HEK293 (cell line): ENCODE data around the gene BAZ1A.

Experiments used
- CTCF ChIA-PET: fragments of 350-600 bp; formaldehyde crosslinking; extraction: SDS; loops from one replicate; lab custom pipeline; 2021; ENCODE audit warnings: antibody characterized with exemption; lab: Yijun Ruan, JAX
- POLR2A ChIA-PET: fragments of 300-600 bp; formaldehyde crosslinking; extraction: SDS; loops from one replicate; lab custom pipeline; 2020; ENCODE audit warnings: antibody characterized with exemption, inconsistent platforms; lab: Yijun Ruan, JAX
- H3K27ac ChIP-seq: fragments of 200-500 bp; sonication (Bioruptor generic); 2 replicates; pipeline ENCODE4 v1.5.1; 2014; ENCODE audit warnings: low read depth, low read length, control low read depth, inconsistent platforms; ENCODE audit errors: extremely low read depth
- H3K36me3 ChIP-seq, 2 experiments: fragments of 200-500 bp in 1 of 2; sonication (Bioruptor generic) in 1 of 2; 1 replicate in 1 of 2; 2 replicates in 1 of 2; pipeline ENCODE4 v1.5.1; 2014 to 2017; ENCODE audit warnings: inconsistent platforms in 2 of 2, low read length in 2 of 2; ENCODE audit not compliant: control insufficient read depth in 2 of 2, insufficient read depth in 1 of 2
- H3K4me1 ChIP-seq: fragments of 200-500 bp; sonication (Bioruptor generic); 2 replicates; pipeline ENCODE4 v1.5.1; 2014; ENCODE audit warnings: mild to moderate bottlenecking, low read length, inconsistent platforms; ENCODE audit not compliant: control insufficient read depth, insufficient read depth
- H3K4me3 ChIP-seq: 2 replicates; pipeline ENCODE4 v1.5.1; 2011; ENCODE audit warnings: low read depth, mild to moderate bottlenecking, control low read depth, low read length, moderate library complexity
- H3K9me3 ChIP-seq: fragments of 200-500 bp; sonication (Bioruptor generic); 2 replicates; pipeline ENCODE4 v1.5.1; 2014; ENCODE audit warnings: low read depth, low read length, inconsistent platforms; ENCODE audit not compliant: control insufficient read depth, insufficient read depth
- GLIS2 ChIP-seq: fragments of 450-650 bp; formaldehyde crosslinking; IDR thresholded peaks from 2 replicates; pipeline ENCODE4 v1.5.1; 2016; ENCODE audit warnings: missing biosample characterization, missing genetic modification characterization
- HOXC10 ChIP-seq: sonication (generic); formaldehyde crosslinking; IDR thresholded peaks from 2 replicates; pipeline ENCODE4 v1.8.1; 2023; ENCODE audit warnings: mild to moderate bottlenecking, missing genetic modification reagents
- IKZF3 ChIP-seq: fragments of 450-650 bp; IDR thresholded peaks from 2 replicates; pipeline ENCODE4 v1.5.0; 2018; ENCODE audit warnings: missing biosample characterization, mild to moderate bottlenecking, missing genetic modification characterization, moderate library complexity
- PRDM6 ChIP-seq: fragments of 450-650 bp; formaldehyde crosslinking; IDR thresholded peaks from 2 replicates; pipeline ENCODE4 v1.5.1; 2017; ENCODE audit warnings: missing biosample characterization, missing genetic modification characterization
- TRIM28 ChIP-seq: IDR thresholded peaks from 2 replicates; pipeline ENCODE4 v1.6.1; 2011; ENCODE audit warnings: low read length, control low read depth, borderline replicate concordance
- WT1 ChIP-seq: fragments of 450-650 bp; formaldehyde crosslinking; IDR thresholded peaks from 2 replicates; pipeline ENCODE4 v1.5.1; 2016; ENCODE audit warnings: missing biosample characterization, missing genetic modification characterization
- YY2 ChIP-seq: fragments of 450-650 bp; formaldehyde crosslinking; IDR thresholded peaks from 2 replicates; pipeline ENCODE4 v1.5.1; 2016; ENCODE audit warnings: missing biosample characterization, missing genetic modification characterization
- ZBTB1 ChIP-seq: fragments of 450-650 bp; formaldehyde crosslinking; IDR thresholded peaks from 2 replicates; pipeline ENCODE4 v1.5.1; 2016; ENCODE audit warnings: missing biosample characterization, missing genetic modification characterization
- ZBTB48 ChIP-seq: fragments of 450-650 bp; formaldehyde crosslinking; IDR thresholded peaks from 2 replicates; pipeline ENCODE4 v1.5.1; 2016; ENCODE audit warnings: missing biosample characterization, missing genetic modification characterization
- ZFHX2 ChIP-seq: fragments of 450-650 bp; formaldehyde crosslinking; conservative IDR thresholded peaks from 2 replicates; pipeline ENCODE4 v1.5.1; 2016; ENCODE audit warnings: missing biosample characterization, missing genetic modification characterization
- ZIC2 ChIP-seq: fragments of 450-650 bp; formaldehyde crosslinking; IDR thresholded peaks from 2 replicates; pipeline ENCODE4 v1.5.1; 2016; ENCODE audit warnings: missing biosample characterization, missing genetic modification characterization
- ZNF114 ChIP-seq: fragments of 450-650 bp; formaldehyde crosslinking; IDR thresholded peaks from 2 replicates; pipeline ENCODE4 v1.5.0; 2017; ENCODE audit warnings: missing biosample characterization, missing genetic modification characterization
- ZNF133 ChIP-seq: fragments of 450-650 bp; formaldehyde crosslinking; IDR thresholded peaks from 2 replicates; pipeline ENCODE4 v1.5.1; 2016; ENCODE audit warnings: missing biosample characterization, missing genetic modification characterization
- ZNF146 ChIP-seq: fragments of 450-650 bp; formaldehyde crosslinking; IDR thresholded peaks from 2 replicates; pipeline ENCODE4 v1.5.1; 2016; ENCODE audit warnings: missing biosample characterization, missing genetic modification characterization
- ZNF174 ChIP-seq: fragments of 450-650 bp; formaldehyde crosslinking; IDR thresholded peaks from 2 replicates; pipeline ENCODE4 v1.5.0; 2017; ENCODE audit warnings: missing biosample characterization, mild to moderate bottlenecking, missing genetic modification characterization
- ZNF19 ChIP-seq: fragments of 450-650 bp; formaldehyde crosslinking; IDR thresholded peaks from 2 replicates; pipeline ENCODE4; 2016; ENCODE audit warnings: missing biosample characterization, missing genetic modification characterization, low read depth
- ZNF24 ChIP-seq: fragments of 450-650 bp; formaldehyde crosslinking; IDR thresholded peaks from 2 replicates; pipeline ENCODE4 v1.5.1; 2016; ENCODE audit warnings: missing biosample characterization, missing genetic modification characterization
- ZNF26 ChIP-seq: fragments of 450-650 bp; formaldehyde crosslinking; IDR thresholded peaks from 2 replicates; pipeline ENCODE4 v1.5.1; 2016; ENCODE audit warnings: missing biosample characterization, missing genetic modification characterization
- ZNF266 ChIP-seq: fragments of 450-650 bp; formaldehyde crosslinking; IDR thresholded peaks from 2 replicates; pipeline ENCODE4 v1.5.1; 2016; ENCODE audit warnings: missing biosample characterization, missing genetic modification characterization, low read depth
- ZNF274 ChIP-seq, 2 experiments: fragments of 200-500 bp in 1 of 2; fragments of 450-650 bp in 1 of 2; sonication (Bioruptor generic) in 1 of 2; formaldehyde crosslinking in 1 of 2; IDR thresholded peaks; 2 replicates each; pipeline versions ENCODE4 v1.5.1 to v1.6.1; 2014 to 2016; ENCODE audit warnings: borderline replicate concordance in 1 of 2, inconsistent platforms in 1 of 2, low read length in 1 of 2, missing biosample characterization in 1 of 2, missing genetic modification characterization in 1 of 2
- ZNF302 ChIP-seq: fragments of 450-650 bp; formaldehyde crosslinking; IDR thresholded peaks from 2 replicates; pipeline ENCODE4 v1.5.1; 2016; ENCODE audit warnings: missing biosample characterization, missing genetic modification characterization, low read depth
- ZNF423 ChIP-seq: fragments of 450-650 bp; formaldehyde crosslinking; IDR thresholded peaks from 2 replicates; pipeline ENCODE4 v1.5.1; 2016; ENCODE audit warnings: missing biosample characterization, missing genetic modification characterization
- ZNF501 ChIP-seq: fragments of 450-650 bp; formaldehyde crosslinking; IDR thresholded peaks from 2 replicates; pipeline ENCODE4 v1.5.1; 2016; ENCODE audit warnings: missing biosample characterization, missing genetic modification characterization
- ZNF558 ChIP-seq: fragments of 450-650 bp; formaldehyde crosslinking; IDR thresholded peaks from 2 replicates; pipeline ENCODE4 v1.5.1; 2016; ENCODE audit warnings: missing biosample characterization, missing genetic modification characterization
- ZNF624 ChIP-seq: fragments of 450-650 bp; formaldehyde crosslinking; IDR thresholded peaks from 2 replicates; pipeline ENCODE4 v1.5.1; 2017; ENCODE audit warnings: missing biosample characterization, missing genetic modification characterization
- ZNF654 ChIP-seq: fragments of 450-650 bp; formaldehyde crosslinking; IDR thresholded peaks from 2 replicates; pipeline ENCODE4 v1.5.1; 2016; ENCODE audit warnings: low read depth, missing biosample characterization, missing genetic modification characterization
- ZNF660 ChIP-seq: fragments of 450-650 bp; IDR thresholded peaks from 2 replicates; pipeline ENCODE4 v1.5.1; 2018; ENCODE audit warnings: missing biosample characterization, mild to moderate bottlenecking, missing genetic modification characterization
- ZNF692 ChIP-seq: fragments of 450-650 bp; formaldehyde crosslinking; IDR thresholded peaks from 2 replicates; pipeline ENCODE4 v1.5.1; 2016; ENCODE audit warnings: missing biosample characterization, missing genetic modification characterization
- ZSCAN4 ChIP-seq: fragments of 450-650 bp; formaldehyde crosslinking; IDR thresholded peaks from 2 replicates; pipeline ENCODE4 v1.5.1; 2017; ENCODE audit warnings: missing biosample characterization, missing genetic modification characterization
- ZXDB ChIP-seq: fragments of 450-650 bp; formaldehyde crosslinking; IDR thresholded peaks from 2 replicates; pipeline ENCODE4 v1.5.1; 2016; ENCODE audit warnings: missing biosample characterization, missing genetic modification characterization

Gene BAZ1A

GRCh38 chr14:34723867-34724266 is 151.3 kb downstream of the BAZ1A start:
- Histone ChIP-seq H3K27ac (no peak overlapping the region), H3K4me3 (no peak overlapping the region), H3K4me1 (no peaks in the 10 kb centered on the region), H3K36me3 (no peaks in the 10 kb centered on the region), H3K9me3 (no peaks in the 10 kb centered on the region)
- ChIA-PET CTCF (interaction anchor here (1.2 to 2.3 kb wide), 2 partner anchors 12 to 45 kb away, joined by 3 to 24 read pairs; no protein-coding TSS in a partner anchor), POLR2A (no interaction called here)
- TF ChIP-seq PRDM6 (peak; percentile 54; the same call in 1 of the 2 replicates), WT1 (tag by site-specific recombination) (peak; percentile 89), ZBTB1 (no peak)

GRCh38 chr14:34722723-34723545 is 152.2 kb downstream of the BAZ1A start:
- Histone ChIP-seq H3K36me3 (no peaks in the 10 kb centered on the region), H3K27ac (no peak overlapping the region), H3K4me3 (no peak overlapping the region), H3K9me3 (no peaks in the 10 kb centered on the region), H3K4me1 (no peaks in the 10 kb centered on the region)
- ChIA-PET CTCF (interaction anchor here (0.6 to 2.3 kb wide), 24 partner anchors 9 to 114 kb away, joined by 3 to 40 read pairs (median 4); partner anchors contain the start of gene CFL2), POLR2A (interaction anchor here (0.7 to 1.0 kb wide), 5 partner anchors 9 to 260 kb away, joined by 3 to 10 read pairs (median 3); partner anchors contain the start of genes CFL2 and SRP54)
- TF ChIP-seq ZNF501 (tag by site-specific recombination): no peak
- peak; percentile 45 for TF ChIP-seq ZNF654 (tag by site-specific recombination)
- TF ChIP-seq ZNF558 (tag by site-specific recombination): no peak
- 0 out of 2 replicates have a peak, but pooled peaks have one; percentile 47 for TF ChIP-seq TRIM28
- TF ChIP-seq ZSCAN4: no peak
- TF ChIP-seq ZIC2 (tag by site-specific recombination): peak; percentile 78
- TF ChIP-seq ZFHX2 (tag by site-specific recombination): no peak
- no peak for TF ChIP-seq ZNF660 (tag by site-specific recombination)
- TF ChIP-seq HOXC10 (CRISPR knock-in tag): no peak
- no peak for TF ChIP-seq ZXDB (tag by site-specific recombination)
- TF ChIP-seq ZNF302 (tag by site-specific recombination): no peak
- TF ChIP-seq GLIS2 (tag by site-specific recombination): no peak
- 0 out of 2 replicates have a peak, but pooled peaks have one; percentile 40 for TF ChIP-seq ZNF692 (tag by site-specific recombination)
- peak; percentile 64; the same call in 1 of the 2 replicates for TF ChIP-seq IKZF3
- TF ChIP-seq YY2 (tag by site-specific recombination): no peak
- peak; percentile 94 for TF ChIP-seq ZNF423 (tag by site-specific recombination)
- no peak for TF ChIP-seq ZNF26 (tag by site-specific recombination)
- TF ChIP-seq ZNF624 (tag by site-specific recombination): no peak
- TF ChIP-seq ZNF274 (IDR thresholded peaks at IDR 0.05; ENCODE audit: low read length): no peak
- no peak for TF ChIP-seq ZNF274 (tag by site-specific recombination; IDR thresholded peaks at IDR 0.05; ENCODE audit: borderline replicate concordance)
- no peak for TF ChIP-seq ZNF266
- TF ChIP-seq ZNF19 (tag by site-specific recombination): no peak
- peak; percentile 73; the same call in 1 of the 2 replicates for TF ChIP-seq ZBTB48 (tag by site-specific recombination)
- no peak for TF ChIP-seq ZNF24 (tag by site-specific recombination)
- no peak for TF ChIP-seq ZNF133 (tag by site-specific recombination)
- TF ChIP-seq ZNF146 (tag by site-specific recombination): no peak
- TF ChIP-seq ZNF174: no peak
- no peak for TF ChIP-seq ZNF114 (tag by site-specific recombination)
